Measurements from ENCODE around the gene NCOA7.

GRCh38 chr6:125918681-125919566 is 128.2 kb downstream of the NCOA7 start:
- TF ChIP-seq POLR2A (IDR thresholded peaks at IDR 0.05; ENCODE audit: borderline replicate concordance, extremely low read depth, insufficient read depth, insufficient read length) (no peak), RAD21 (IDR thresholded peaks at IDR 0.05; ENCODE audit: low read depth) (no peak), CTCF (IDR thresholded peaks at IDR 0.05 in 2 of 3, conservative IDR thresholded peaks at IDR 0.05 in 1 of 3; ENCODE audit: borderline replicate concordance in 1 of 3, insufficient read depth in 1 of 3, low read depth in 2 of 3, low read length in 2 of 3) (no peak), SP1 (IDR thresholded peaks at IDR 0.05; ENCODE audit: low read depth) (no peak), REST (IDR thresholded peaks at IDR 0.05; ENCODE audit: low read depth) (no peak), EZH2 (IDR thresholded peaks at IDR 0.05) (no peak), EZH2phosphoT487 (IDR thresholded peaks at IDR 0.05; ENCODE audit: borderline replicate concordance) (no peak), ZFX (IDR thresholded peaks at IDR 0.05) (no peak), YY1 (IDR thresholded peaks at IDR 0.05; ENCODE audit: extremely low read depth, insufficient replicate concordance, low read depth, low read length) (no peak), ZNF274 (IDR thresholded peaks at IDR 0.05; ENCODE audit: low read depth, low read length) (no peak), SRF (IDR thresholded peaks at IDR 0.05; ENCODE audit: low read depth) (peak; percentile 82), POLR2AphosphoS5 (IDR thresholded peaks at IDR 0.05; ENCODE audit: low read depth, low read length) (no peak), ZBTB33 (IDR thresholded peaks at IDR 0.05; ENCODE audit: extremely low read depth, insufficient replicate concordance, low read length) (no peak), MAX (IDR thresholded peaks at IDR 0.05) (no peak)
